ENCODE data around the gene FAM120B.

FAM120B gene

DNA sequence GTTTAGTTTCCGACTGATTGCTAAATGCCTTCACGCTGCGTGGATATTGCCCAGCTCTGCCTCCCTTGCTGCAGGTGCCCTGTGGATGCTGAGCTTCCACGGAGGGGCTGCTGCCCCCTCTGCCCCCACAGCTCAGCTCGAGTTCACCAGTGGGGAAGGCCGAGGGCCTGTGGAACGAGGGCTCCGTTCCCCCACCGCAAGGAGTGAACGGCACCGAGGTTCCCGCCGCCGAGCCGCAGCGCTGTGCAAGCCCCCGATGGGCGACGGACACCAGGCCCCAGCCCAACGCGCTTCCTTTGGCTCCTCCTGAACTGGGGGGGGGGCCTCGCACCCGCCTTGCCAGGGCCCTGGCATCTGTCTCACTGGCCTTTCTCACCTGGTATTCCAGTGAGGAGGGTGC lies 33.4 kb upstream of the FAM120B start:
- no peak for ATAC-seq
- TF ChIP-seq CREB5 (CRISPR knock-in tag; IDR thresholded peaks at IDR 0.05; ENCODE audit: low read depth), result no peak
- no peak for TF ChIP-seq ESRRG (CRISPR knock-in tag; IDR thresholded peaks at IDR 0.05)
- no peak for TF ChIP-seq ISL1 (CRISPR knock-in tag; IDR thresholded peaks at IDR 0.05)
- TF ChIP-seq BACH2 (CRISPR knock-in tag; IDR thresholded peaks at IDR 0.05; ENCODE audit: borderline replicate concordance), result no peak
- TF ChIP-seq TOX (CRISPR knock-in tag; IDR thresholded peaks at IDR 0.05; ENCODE audit: borderline replicate concordance), result no peak
- TF ChIP-seq TCF4 (CRISPR knock-in tag; IDR thresholded peaks at IDR 0.05; ENCODE audit: borderline replicate concordance), result no peak
- no peak for TF ChIP-seq SNAI2 (CRISPR knock-in tag; IDR thresholded peaks at IDR 0.05)
- no peak for TF ChIP-seq PATZ1 (CRISPR knock-in tag; IDR thresholded peaks at IDR 0.05; ENCODE audit: borderline replicate concordance)
- no peak for TF ChIP-seq ZC3H10 (CRISPR knock-in tag; IDR thresholded peaks at IDR 0.05)
- TF ChIP-seq ZNF565 (CRISPR knock-in tag; conservative IDR thresholded peaks at IDR 0.05; ENCODE audit: low read depth), result no peak
- TF ChIP-seq POU6F1 (CRISPR knock-in tag; IDR thresholded peaks at IDR 0.05; ENCODE audit: borderline replicate concordance, low read depth), result no peak
- no peak for TF ChIP-seq OSR1 (CRISPR knock-in tag; IDR thresholded peaks at IDR 0.05)
- TF ChIP-seq ZFP30 (CRISPR knock-in tag; IDR thresholded peaks at IDR 0.05), result no peak
- TF ChIP-seq PPARA (CRISPR knock-in tag; IDR thresholded peaks at IDR 0.05; ENCODE audit: borderline replicate concordance), result no peak
- TF ChIP-seq, protein P1, sequence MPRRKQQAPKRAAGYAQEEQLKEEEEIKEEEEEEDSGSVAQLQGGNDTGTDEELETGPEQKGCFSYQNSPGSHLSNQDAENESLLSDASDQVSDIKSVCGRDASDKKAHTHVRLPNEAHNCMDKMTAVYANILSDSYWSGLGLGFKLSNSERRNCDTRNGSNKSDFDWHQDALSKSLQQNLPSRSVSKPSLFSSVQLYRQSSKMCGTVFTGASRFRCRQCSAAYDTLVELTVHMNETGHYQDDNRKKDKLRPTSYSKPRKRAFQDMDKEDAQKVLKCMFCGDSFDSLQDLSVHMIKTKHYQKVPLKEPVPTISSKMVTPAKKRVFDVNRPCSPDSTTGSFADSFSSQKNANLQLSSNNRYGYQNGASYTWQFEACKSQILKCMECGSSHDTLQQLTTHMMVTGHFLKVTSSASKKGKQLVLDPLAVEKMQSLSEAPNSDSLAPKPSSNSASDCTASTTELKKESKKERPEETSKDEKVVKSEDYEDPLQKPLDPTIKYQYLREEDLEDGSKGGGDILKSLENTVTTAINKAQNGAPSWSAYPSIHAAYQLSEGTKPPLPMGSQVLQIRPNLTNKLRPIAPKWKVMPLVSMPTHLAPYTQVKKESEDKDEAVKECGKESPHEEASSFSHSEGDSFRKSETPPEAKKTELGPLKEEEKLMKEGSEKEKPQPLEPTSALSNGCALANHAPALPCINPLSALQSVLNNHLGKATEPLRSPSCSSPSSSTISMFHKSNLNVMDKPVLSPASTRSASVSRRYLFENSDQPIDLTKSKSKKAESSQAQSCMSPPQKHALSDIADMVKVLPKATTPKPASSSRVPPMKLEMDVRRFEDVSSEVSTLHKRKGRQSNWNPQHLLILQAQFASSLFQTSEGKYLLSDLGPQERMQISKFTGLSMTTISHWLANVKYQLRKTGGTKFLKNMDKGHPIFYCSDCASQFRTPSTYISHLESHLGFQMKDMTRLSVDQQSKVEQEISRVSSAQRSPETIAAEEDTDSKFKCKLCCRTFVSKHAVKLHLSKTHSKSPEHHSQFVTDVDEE (CRISPR knock-in tag; IDR thresholded peaks at IDR 0.05), result no peak
- TF ChIP-seq RARB (CRISPR knock-in tag; IDR thresholded peaks at IDR 0.05), result no peak

DNA sequence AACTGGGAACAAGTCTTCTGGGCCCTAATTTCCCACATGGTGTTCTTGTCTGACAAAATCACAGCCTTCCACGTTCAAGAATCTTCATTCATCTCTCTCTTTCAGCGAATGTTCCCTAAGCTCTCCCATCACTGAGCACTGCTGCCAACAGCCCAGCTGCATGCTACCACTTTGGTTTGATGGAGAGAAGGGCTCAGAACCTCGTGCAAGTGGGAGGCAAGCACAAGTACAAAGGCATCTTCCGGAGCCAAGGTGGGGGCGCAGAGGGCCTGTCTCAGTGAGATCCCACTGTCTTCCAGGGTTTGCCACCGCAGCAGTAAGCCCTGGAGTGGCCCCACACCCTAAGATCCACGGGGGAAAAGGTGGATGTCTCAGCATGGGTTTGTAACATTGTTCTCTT lies 32.9 kb upstream of the FAM120B start:
- no peak for ATAC-seq
- TF ChIP-seq CSDC2 (CRISPR knock-in tag; IDR thresholded peaks at IDR 0.05), result no peak
- no peak for TF ChIP-seq ZC3H10 (CRISPR knock-in tag; IDR thresholded peaks at IDR 0.05)
- no peak for TF ChIP-seq ZNF8 (CRISPR knock-in tag; IDR thresholded peaks at IDR 0.05)

GRCh38 chr6:170274713-170275560 lies 31.6 kb upstream of the FAM120B start:
- no peak for ATAC-seq
- TF ChIP-seq GLIS3 (CRISPR knock-in tag; IDR thresholded peaks at IDR 0.05) (no peak), ZNF8 (CRISPR knock-in tag; IDR thresholded peaks at IDR 0.05) (no peak), POU6F1 (CRISPR knock-in tag; IDR thresholded peaks at IDR 0.05; ENCODE audit: borderline replicate concordance, low read depth) (no peak), ZNF70 (CRISPR knock-in tag; IDR thresholded peaks at IDR 0.05) (no peak), PPARA (CRISPR knock-in tag; IDR thresholded peaks at IDR 0.05; ENCODE audit: borderline replicate concordance) (no peak), ZNF565 (CRISPR knock-in tag; conservative IDR thresholded peaks at IDR 0.05; ENCODE audit: low read depth) (no peak), TOX (CRISPR knock-in tag; IDR thresholded peaks at IDR 0.05; ENCODE audit: borderline replicate concordance) (no peak), CREB5 (CRISPR knock-in tag; IDR thresholded peaks at IDR 0.05; ENCODE audit: low read depth) (no peak), SNAI2 (CRISPR knock-in tag; IDR thresholded peaks at IDR 0.05) (no peak), ZC3H10 (CRISPR knock-in tag; IDR thresholded peaks at IDR 0.05) (no peak), TCF4 (CRISPR knock-in tag; IDR thresholded peaks at IDR 0.05; ENCODE audit: borderline replicate concordance) (no peak), ZFP30 (CRISPR knock-in tag; IDR thresholded peaks at IDR 0.05) (no peak), ESRRG (CRISPR knock-in tag; IDR thresholded peaks at IDR 0.05) (no peak), ARNTL (CRISPR knock-in tag; IDR thresholded peaks at IDR 0.05; ENCODE audit: borderline replicate concordance, low read depth) (no peak), ISL1 (CRISPR knock-in tag; IDR thresholded peaks at IDR 0.05) (no peak)
- TF ChIP-seq, protein P1 (CRISPR knock-in tag; IDR thresholded peaks at IDR 0.05), result no peak
